Skeletal muscle tissue (tissue), 4 donors: ENCODE results near the gene GAGE10. TPM values are rescaled to one million over a fixed set of nuclear protein-coding genes. Genes with fewer than 3 reads are reported as not detected.
A peak's percentile ranks its signal among the peaks of the same experiment; 100 is the strongest.

Experiments
- H3K27ac ChIP-seq: one replicate; pipeline ENCODE4 v1.7.0; 2013; ENCODE audit warnings: mild to moderate bottlenecking, low read depth, low read length, inconsistent platforms
- H3K27me3 ChIP-seq, 3 donors: one replicate each; pipeline ENCODE4 v1.7.0; 2013; ENCODE audit warnings: low read length in 3 of 3; ENCODE audit not compliant: control insufficient read depth in 3 of 3, insufficient read depth in 3 of 3
- H3K36me3 ChIP-seq, 3 donors: one replicate each; pipeline ENCODE4 v1.7.0; 2013; ENCODE audit warnings: low read length in 3 of 3; ENCODE audit not compliant: control insufficient read depth in 3 of 3, insufficient read depth in 3 of 3
- H3K4me1 ChIP-seq, 3 donors: one replicate each; pipeline ENCODE4 v1.7.0; 2013; ENCODE audit warnings: low read length in 3 of 3, mild to moderate bottlenecking in 3 of 3; ENCODE audit not compliant: control insufficient read depth in 3 of 3, insufficient read depth in 3 of 3
- H3K4me3 ChIP-seq, 3 donors: one replicate each; pipeline ENCODE4 v1.7.0; 2013; ENCODE audit warnings: low read length in 3 of 3
- H3K9ac ChIP-seq, 3 donors: one replicate each; pipeline ENCODE4 v1.7.0; 2013; ENCODE audit warnings: low read length in 3 of 3, mild to moderate bottlenecking in 3 of 3, moderate library complexity in 2 of 3, low read depth in 1 of 3
- H3K9me3 ChIP-seq, 3 donors: one replicate each; pipeline ENCODE4 v1.7.0; 2013; ENCODE audit warnings: low read length in 3 of 3; ENCODE audit not compliant: control insufficient read depth in 3 of 3
- total RNA-seq: library from RNA; depleted of rRNA; stranded (reverse); fragments of >200 nt; gene quantifications from one replicate; pipeline ENCODE4 v1.2.3, GENCODE V29; 2014
- donor health status: Osteomylitis.

The GAGE10 gene
- total RNA-seq, 1 donor from 2014 or later, result not detected

GRCh38 chrX:49276207-49276606, 27.2 kb upstream of the GAGE10 start:
- Histone ChIP-seq H3K4me3 (no peak overlapping the region), H3K27ac (no peak overlapping the region), H3K36me3 (no peaks in the 10 kb centered on the region), H3K27me3 (no peaks in the 10 kb centered on the region), H3K9ac (no peak overlapping the region), H3K4me1 (peaks cover 25 to 36% (median 30%) of the 10 kb centered on the region in 3 donors), H3K9me3 (no peaks in the 10 kb centered on the region)

GRCh38 chrX:49276671-49277534, 26.5 kb upstream of the GAGE10 start:
- H3K27me3 ChIP-seq, result no peaks in the 10 kb centered on the region
- no peak overlapping the region for H3K27ac ChIP-seq
- H3K9me3 ChIP-seq, result no peaks in the 10 kb centered on the region
- H3K36me3 ChIP-seq, result no peaks in the 10 kb centered on the region
- peak overlapping the region in 1 of 3 donors; percentile 33 for H3K9ac ChIP-seq
- peaks cover 21 to 30% (median 29%) of the 10 kb centered on the region in 3 donors for H3K4me1 ChIP-seq
- no peak overlapping the region for H3K4me3 ChIP-seq

DNA sequence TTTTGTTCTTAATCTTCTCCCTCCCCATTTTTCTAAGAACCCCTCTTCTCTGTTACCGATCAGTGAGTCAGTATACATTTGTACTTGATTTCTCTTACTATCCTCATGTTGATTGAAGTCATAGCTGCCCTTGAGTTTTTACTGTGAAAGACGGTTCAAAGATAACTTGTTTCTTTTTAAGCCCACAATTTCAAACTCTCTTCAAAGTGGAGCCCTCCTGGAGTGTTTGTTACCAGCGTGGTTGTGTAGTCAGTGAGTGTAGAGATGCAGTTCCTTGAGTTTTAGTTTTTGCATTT, 26.0 kb upstream of the GAGE10 start:
- no peak overlapping the region for H3K4me3 ChIP-seq
- no peaks in the 10 kb centered on the region for H3K9me3 ChIP-seq
- H3K4me1 ChIP-seq, result peaks cover 17 to 24% (median 24%) of the 10 kb centered on the region in 3 donors
- no peak overlapping the region for H3K9ac ChIP-seq
- no peaks in the 10 kb centered on the region for H3K27me3 ChIP-seq
- H3K27ac ChIP-seq, result no peak overlapping the region
- no peaks in the 10 kb centered on the region for H3K36me3 ChIP-seq

DNA sequence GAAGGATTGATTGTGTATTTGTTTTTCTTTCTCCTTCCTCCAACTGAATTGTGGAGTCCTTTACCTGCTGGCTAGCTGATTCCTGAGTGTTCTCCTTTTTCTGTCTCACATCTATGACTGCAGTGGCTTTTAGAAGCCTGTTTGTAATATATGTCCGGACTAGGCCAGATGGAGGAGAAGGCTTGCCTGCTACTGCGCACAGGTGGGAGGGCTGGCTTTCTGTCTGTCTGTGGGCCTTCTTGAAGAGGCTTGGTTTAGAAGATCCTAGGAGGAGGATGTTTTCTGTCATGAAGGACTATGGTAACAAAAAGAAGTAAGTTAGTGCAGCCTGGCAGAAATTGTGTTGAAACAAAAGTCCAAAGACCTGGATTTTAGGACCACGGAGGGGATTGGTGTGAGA, 25.4 kb upstream of the GAGE10 start:
- Histone ChIP-seq H3K9me3 (no peaks in the 10 kb centered on the region), H3K4me3 (no peak overlapping the region), H3K36me3 (no peaks in the 10 kb centered on the region), H3K27ac (no peak overlapping the region), H3K27me3 (no peaks in the 10 kb centered on the region), H3K4me1 (peaks cover 15 to 22% (median 22%) of the 10 kb centered on the region in 3 donors), H3K9ac (no peak overlapping the region)

DNA sequence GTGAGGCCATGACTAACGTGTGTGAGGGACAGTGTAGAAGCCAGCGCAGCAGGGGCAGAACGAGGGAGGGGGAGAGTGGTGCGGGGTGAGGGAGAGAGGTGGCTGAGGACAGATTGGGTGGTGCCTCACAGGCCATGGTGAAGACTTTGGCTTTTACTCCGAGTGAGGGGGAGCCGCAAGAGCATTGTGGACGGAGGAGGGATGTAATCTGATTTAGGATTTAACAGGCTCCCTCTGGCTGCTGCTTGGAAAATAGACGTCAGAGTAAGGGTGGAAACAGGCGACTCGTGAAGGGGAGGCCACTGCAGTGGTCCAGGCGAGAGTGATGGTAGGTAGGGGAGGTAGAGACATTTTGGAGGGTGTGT, 20.8 kb upstream of the GAGE10 start:
- Histone ChIP-seq H3K36me3 (peaks cover 0 to 3% (median 2%) of the 10 kb centered on the region in 3 donors), H3K27me3 (no peaks in the 10 kb centered on the region), H3K9me3 (no peaks in the 10 kb centered on the region), H3K4me1 (peaks cover 2 to 8% (median 6%) of the 10 kb centered on the region in 3 donors), H3K27ac (no peak overlapping the region), H3K4me3 (no peak overlapping the region), H3K9ac (no peak overlapping the region)

- Histone ChIP-seq H3K9me3 (no peaks in the 10 kb centered on the region), H3K27me3 (no peaks in the 10 kb centered on the region), H3K4me1 (no peaks in the 10 kb centered on the region), H3K9ac (no peak overlapping the region), H3K36me3 (peaks cover 0 to 3% (median 2%) of the 10 kb centered on the region in 3 donors), H3K27ac (no peak overlapping the region), H3K4me3 (no peak overlapping the region)
Measured at GRCh38 chrX:49284212-49284611, 19.2 kb upstream of the GAGE10 start.

DNA sequence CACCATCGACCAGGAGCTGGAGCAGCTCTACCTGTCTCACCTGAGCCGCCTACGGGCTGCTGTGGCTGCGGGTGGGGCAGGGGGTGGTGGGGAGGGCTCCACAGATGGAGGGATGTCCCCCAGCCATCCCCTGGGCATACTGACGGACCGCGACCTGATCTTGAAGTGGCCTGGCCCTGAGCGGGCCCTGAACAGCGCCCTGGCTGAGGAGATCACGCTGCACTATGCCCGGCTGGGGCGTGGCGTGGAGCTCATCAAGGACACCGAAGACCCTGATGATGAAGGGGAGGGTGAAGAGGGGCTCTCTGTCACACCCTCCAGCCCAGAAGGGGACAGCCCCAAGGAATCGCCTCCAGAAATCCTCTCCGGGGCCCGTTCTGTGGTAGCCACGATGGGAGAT, 17.3 kb upstream of the GAGE10 start:
- peaks cover 0 to 3% (median 2%) of the 10 kb centered on the region in 3 donors for H3K36me3 ChIP-seq
- H3K9me3 ChIP-seq, result no peaks in the 10 kb centered on the region
- H3K27me3 ChIP-seq, result peaks cover 0 to 1% (median 0%) of the 10 kb centered on the region in 3 donors
- H3K4me3 ChIP-seq, result no peak overlapping the region
- no peak overlapping the region for H3K27ac ChIP-seq
- H3K9ac ChIP-seq, result no peak overlapping the region
- H3K4me1 ChIP-seq, result no peaks in the 10 kb centered on the region

- no peak overlapping the region for H3K4me3 ChIP-seq
- no peak overlapping the region for H3K9ac ChIP-seq
- H3K27me3 ChIP-seq, result peaks cover 0 to 2% (median 0%) of the 10 kb centered on the region in 3 donors
- peaks cover 0 to 3% (median 2%) of the 10 kb centered on the region in 3 donors for H3K36me3 ChIP-seq
- no peak overlapping the region for H3K27ac ChIP-seq
- H3K9me3 ChIP-seq, result no peaks in the 10 kb centered on the region
- H3K4me1 ChIP-seq, result no peaks in the 10 kb centered on the region
Measured at GRCh38 chrX:49286581-49286980, 16.9 kb upstream of the GAGE10 start.

GRCh38 chrX:49287665-49288064, 15.8 kb upstream of the GAGE10 start:
- Histone ChIP-seq H3K27me3 (peaks cover 0 to 2% (median 0%) of the 10 kb centered on the region in 3 donors), H3K4me3 (no peak overlapping the region), H3K27ac (no peak overlapping the region), H3K9ac (no peak overlapping the region), H3K36me3 (peaks cover 0 to 3% (median 2%) of the 10 kb centered on the region in 3 donors), H3K9me3 (no peaks in the 10 kb centered on the region), H3K4me1 (peaks cover 0 to 4% (median 0%) of the 10 kb centered on the region in 3 donors)

DNA sequence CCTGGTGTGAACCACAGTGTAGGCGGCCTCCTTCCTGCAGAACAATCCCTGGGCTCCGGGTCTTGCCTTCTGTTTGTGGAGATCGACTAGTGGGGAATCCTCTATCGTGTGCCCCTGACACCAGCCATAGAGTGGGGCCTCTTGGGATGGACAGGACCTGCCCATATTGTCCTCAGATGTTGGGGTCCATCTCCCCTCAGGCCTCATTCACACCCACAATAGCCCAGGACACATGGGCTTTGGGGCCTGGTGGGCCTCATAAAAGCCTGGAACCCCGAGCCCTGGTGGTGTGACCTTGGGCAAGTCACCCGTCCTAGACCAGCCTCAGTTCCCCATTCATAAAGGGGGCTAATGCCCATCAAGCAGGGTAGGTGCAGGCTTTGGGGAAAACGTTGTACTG, 13.2 kb upstream of the GAGE10 start:
- Histone ChIP-seq H3K27me3 (peaks cover 0 to 2% (median 0%) of the 10 kb centered on the region in 3 donors), H3K4me3 (no peak overlapping the region), H3K27ac (no peak overlapping the region), H3K9ac (no peak overlapping the region), H3K4me1 (peaks cover 0 to 4% (median 0%) of the 10 kb centered on the region in 3 donors), H3K36me3 (peaks cover 0 to 3% (median 2%) of the 10 kb centered on the region in 3 donors), H3K9me3 (no peaks in the 10 kb centered on the region)
